ENCODE results near the gene CTSH.

The CTSH gene

GRCh38 chr15:78943692-78944091 lies 1.2 kb downstream of the CTSH start:
- no peak overlapping the region for H3K4me3 ChIP-seq (replicated peaks in 1 of 2; ENCODE audit: low read depth in 2 of 2, low read length in 2 of 2)
- DNase-seq (ENCODE audit: low read depth in 2 of 2), result no peak
- TF ChIP-seq, protein P1, sequence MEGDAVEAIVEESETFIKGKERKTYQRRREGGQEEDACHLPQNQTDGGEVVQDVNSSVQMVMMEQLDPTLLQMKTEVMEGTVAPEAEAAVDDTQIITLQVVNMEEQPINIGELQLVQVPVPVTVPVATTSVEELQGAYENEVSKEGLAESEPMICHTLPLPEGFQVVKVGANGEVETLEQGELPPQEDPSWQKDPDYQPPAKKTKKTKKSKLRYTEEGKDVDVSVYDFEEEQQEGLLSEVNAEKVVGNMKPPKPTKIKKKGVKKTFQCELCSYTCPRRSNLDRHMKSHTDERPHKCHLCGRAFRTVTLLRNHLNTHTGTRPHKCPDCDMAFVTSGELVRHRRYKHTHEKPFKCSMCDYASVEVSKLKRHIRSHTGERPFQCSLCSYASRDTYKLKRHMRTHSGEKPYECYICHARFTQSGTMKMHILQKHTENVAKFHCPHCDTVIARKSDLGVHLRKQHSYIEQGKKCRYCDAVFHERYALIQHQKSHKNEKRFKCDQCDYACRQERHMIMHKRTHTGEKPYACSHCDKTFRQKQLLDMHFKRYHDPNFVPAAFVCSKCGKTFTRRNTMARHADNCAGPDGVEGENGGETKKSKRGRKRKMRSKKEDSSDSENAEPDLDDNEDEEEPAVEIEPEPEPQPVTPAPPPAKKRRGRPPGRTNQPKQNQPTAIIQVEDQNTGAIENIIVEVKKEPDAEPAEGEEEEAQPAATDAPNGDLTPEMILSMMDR (IDR thresholded peaks at IDR 0.05; ENCODE audit: low read depth, low read length), result no peak

GRCh38 chr15:78942741-78943140 lies 2.1 kb downstream of the CTSH start:
- no peak overlapping the region for H3K4me3 ChIP-seq (replicated peaks in 1 of 2; ENCODE audit: low read depth in 2 of 2, low read length in 2 of 2)
- TF ChIP-seq, protein P1 (IDR thresholded peaks at IDR 0.05; ENCODE audit: low read depth, low read length), result no peak
- no peak for DNase-seq (ENCODE audit: low read depth in 2 of 2)

GRCh38 chr15:78938658-78939488 lies 6.0 kb downstream of the CTSH start:
- TF ChIP-seq, protein P1 (IDR thresholded peaks at IDR 0.05; ENCODE audit: low read depth, low read length), result no peak
- no peak overlapping the region for H3K4me3 ChIP-seq (replicated peaks in 1 of 2; ENCODE audit: low read depth in 2 of 2, low read length in 2 of 2)

DNA sequence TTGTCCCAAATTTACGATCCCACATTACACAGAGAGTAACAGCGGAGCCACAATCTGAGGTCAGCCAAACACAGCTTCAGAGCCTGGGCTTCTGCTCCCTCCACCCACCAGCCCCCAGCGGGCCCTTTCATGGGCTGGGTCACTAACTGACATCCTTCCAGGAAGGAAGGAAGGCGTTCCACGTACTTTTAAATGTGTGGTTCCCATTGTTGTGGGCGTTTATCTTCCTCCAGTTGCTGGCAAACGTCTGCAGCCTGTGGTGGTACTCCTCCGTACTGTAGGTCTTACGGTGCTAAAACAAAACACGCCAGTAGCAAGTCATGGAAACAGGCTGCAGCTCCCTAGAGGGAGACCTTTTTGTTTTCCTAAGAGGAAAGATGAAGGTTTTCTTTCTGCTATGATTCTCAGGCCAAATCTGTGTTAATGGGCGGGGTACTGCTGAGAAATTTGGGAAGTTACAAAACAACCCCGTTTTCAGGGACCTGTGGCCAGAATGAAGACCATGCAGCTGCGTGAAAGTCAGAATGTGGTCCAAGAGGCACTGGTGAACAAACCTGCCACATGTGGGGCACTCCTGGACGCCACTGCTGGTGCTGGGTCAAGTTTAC lies 7.6 kb downstream of the CTSH start:
- TF ChIP-seq, protein P1 (IDR thresholded peaks at IDR 0.05; ENCODE audit: low read depth, low read length), result no peak
- no peak overlapping the region for H3K4me3 ChIP-seq (replicated peaks in 1 of 2; ENCODE audit: low read depth in 2 of 2, low read length in 2 of 2)
- peak; percentile 45 to 77 for DNase-seq (ENCODE audit: low read depth in 2 of 2)

More at GRCh38 chr15:78938658-78939488, 6.0 kb downstream of the CTSH start:
- DNase-seq (ENCODE audit: low read depth in 2 of 2), result no peak

GRCh38 chr15:78934655-78935023 lies 10.2 kb downstream of the CTSH start:
- no peak overlapping the region for H3K4me3 ChIP-seq (replicated peaks in 1 of 2; ENCODE audit: low read depth in 2 of 2, low read length in 2 of 2)
- TF ChIP-seq, protein P1 (IDR thresholded peaks at IDR 0.05; ENCODE audit: low read depth, low read length), result no peak
- no peak for DNase-seq (ENCODE audit: low read depth in 2 of 2)

DNA sequence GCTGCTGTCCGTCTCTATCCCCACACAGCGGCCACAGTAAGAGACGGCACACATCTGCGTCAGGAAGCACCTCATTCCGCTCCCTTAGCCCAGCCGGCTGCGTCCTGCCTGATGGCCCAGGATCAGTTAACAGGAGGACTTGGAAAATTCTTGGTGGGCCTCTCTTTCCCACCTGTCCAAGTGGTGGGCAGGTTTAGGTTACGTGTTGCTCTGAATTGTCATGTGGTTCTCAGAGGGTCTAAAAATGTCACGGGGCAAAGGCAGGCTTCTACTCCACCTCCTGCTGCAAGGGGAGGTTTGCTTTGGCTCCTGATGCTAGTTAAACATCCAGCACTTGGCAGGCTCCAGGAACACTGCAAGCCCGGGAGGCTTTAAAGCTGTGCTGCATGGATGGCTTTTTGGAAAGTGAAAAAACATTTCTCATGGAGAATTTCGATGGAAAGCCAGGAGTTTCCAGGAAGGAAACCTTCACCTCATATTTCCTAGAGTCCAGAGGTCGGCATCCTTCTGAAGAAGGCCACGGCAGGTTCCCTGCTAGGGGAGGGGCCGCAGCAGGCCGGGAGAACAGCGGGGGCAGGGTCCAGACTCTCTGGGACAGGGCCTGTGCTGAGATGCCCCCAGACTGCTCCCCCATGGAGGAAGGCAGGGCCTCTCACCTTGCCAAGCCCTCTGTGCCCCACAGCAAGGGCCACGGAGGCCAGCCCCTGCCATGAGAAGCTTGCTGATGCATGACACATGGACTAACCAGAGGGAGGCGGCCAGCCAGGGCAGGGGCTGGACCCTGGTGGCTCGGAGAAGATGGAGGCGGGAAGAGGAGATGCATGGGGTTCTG lies 10.8 kb downstream of the CTSH start:
- TF ChIP-seq, protein P1 (IDR thresholded peaks at IDR 0.05; ENCODE audit: low read depth, low read length), result no peak
- peak; percentile 28 to 56 for DNase-seq (ENCODE audit: low read depth in 2 of 2)
- no peak overlapping the region for H3K4me3 ChIP-seq (replicated peaks in 1 of 2; ENCODE audit: low read depth in 2 of 2, low read length in 2 of 2)

All from cardiac fibroblast (primary cell).